H1 (cell line): ENCODE results near the gene TUBB1. TPM values are rescaled to one million over a fixed set of nuclear protein-coding genes. Genes with fewer than 3 reads are reported as not detected.

Source experiments
- ASH2L ChIP-seq: fragments of 200-600, 300-600 bp; sonication (generic); IDR thresholded peaks from one replicate; pipeline ENCODE4 v1.7.1; 2017; ENCODE audit warnings: low read length
- CBX5 ChIP-seq: fragments of 300-800, 300-1000 bp; sonication (generic); IDR thresholded peaks from 2 replicates; pipeline ENCODE4 v1.7.1; 2016; ENCODE audit warnings: antibody characterized with exemption, low read length, low read depth
- CHD1 ChIP-seq: IDR thresholded peaks from 2 replicates; pipeline ENCODE4 v1.6.1; 2012; ENCODE audit warnings: low read depth, low read length, improper control_type of control experiment
- FOSL1 ChIP-seq: IDR thresholded peaks from 2 replicates; pipeline ENCODE4 v1.6.1; 2011; ENCODE audit warnings: mild to moderate bottlenecking, low read depth, low read length, moderate library complexity; ENCODE audit not compliant: insufficient read depth
- POLR2A ChIP-seq, 2 experiments: IDR thresholded peaks; 1 replicate in 1 of 2; 2 replicates in 1 of 2; pipeline ENCODE4 v1.6.1; 2011; ENCODE audit warnings: low read depth in 2 of 2, low read length in 2 of 2, mild to moderate bottlenecking in 2 of 2; ENCODE audit errors: control extremely low read depth in 1 of 2
- SIN3A ChIP-seq, 2 experiments: IDR thresholded peaks in 1 of 2; conservative IDR thresholded peaks in 1 of 2; 2 replicates each; pipeline ENCODE4 v1.6.1; 2011 to 2012; ENCODE audit warnings: low read length in 2 of 2, improper control_type of control experiment in 1 of 2, low read depth in 1 of 2, mild to moderate bottlenecking in 1 of 2
- SIX5 ChIP-seq: IDR thresholded peaks from 2 replicates; pipeline ENCODE4 v1.6.1; 2011; ENCODE audit warnings: mild to moderate bottlenecking, low read depth, low read length
- SP2 ChIP-seq: IDR thresholded peaks from 2 replicates; pipeline ENCODE4 v1.6.1; 2012; ENCODE audit warnings: mild to moderate bottlenecking, low read length, inconsistent platforms
- SP4 ChIP-seq: IDR thresholded peaks from 2 replicates; pipeline ENCODE4 v1.6.1; 2012; ENCODE audit warnings: low read length, inconsistent platforms
- SRF ChIP-seq: IDR thresholded peaks from 2 replicates; pipeline ENCODE4 v1.6.1; 2011; ENCODE audit warnings: mild to moderate bottlenecking, low read depth, low read length, moderate library complexity
- polyA plus RNA-seq, 7 experiments: library from polyadenylated mRNA; depleted of rRNA in 3 of 7; stranded (reverse) in 5 of 7; unstranded in 2 of 7; fragments of >200 nt in 5 of 7; fragments of 200-250 nt in 2 of 7; gene quantifications; 1 replicate in 5 of 7; 2 replicates in 1 of 7; 4 replicates in 1 of 7; pipeline versions ENCODE4 v1.2.1 to v1.2.3, GENCODE V29; 2011 to 2013; ENCODE audit warnings: missing spikeins in 2 of 7, mixed read lengths in 2 of 7
- total RNA-seq: library from RNA; stranded (reverse); fragmentation: NEBNext Ultra II Directional; extraction: Animal tissue kit (Norgen Biotek cat#: 25700); gene quantifications from 2 replicates; pipeline ENCODE4 v1.2.1, GENCODE V29; 2021

TUBB1 gene
- total and polyA plus RNA-seq, 2 of the 8 experiments (the other 6 are each of a cell fraction or from before 2014, with no cell fraction given), result not detected

GRCh38 chr20:59031564-59032022 is 12.4 kb downstream of the TUBB1 start (continued):
- TF ChIP-seq ASH2L, result no peak
- no peak for TF ChIP-seq SP2
- TF ChIP-seq CHD1, result no peak
- TF ChIP-seq SIN3A (conservative IDR thresholded peaks at IDR 0.05 in 1 of 2, IDR thresholded peaks at IDR 0.05 in 1 of 2; ENCODE audit: low read depth in 1 of 2, low read length in 2 of 2), result no peak
- no peak for TF ChIP-seq SP4
- no peak for TF ChIP-seq SIX5
- TF ChIP-seq SRF, result no peak
- no peak for TF ChIP-seq CBX5
- TF ChIP-seq POLR2A (IDR thresholded peaks at IDR 0.05; ENCODE audit: control extremely low read depth in 1 of 2, low read depth in 2 of 2, low read length in 2 of 2), result no peak
- no peak for TF ChIP-seq FOSL1
